SK-N-SH treated with all-trans-retinoic acid at 6 μM for 48 hours (cell line): ENCODE measurements around the gene CRLF1.

Experiments
- BACH2 ChIP-seq: fragments of 250-450 bp; sonication (Bioruptor Pico); IDR thresholded peaks from 2 replicates; pipeline ENCODE4 v1.9.0; 2021; ENCODE audit warnings: mild to moderate bottlenecking, borderline replicate concordance
- ESRRG ChIP-seq: fragments of 250-450 bp; sonication (Bioruptor Pico); IDR thresholded peaks from 2 replicates; pipeline ENCODE4 v1.6.1; 2021; ENCODE audit warnings: mild to moderate bottlenecking
- GLIS3 ChIP-seq: fragments of 250-450 bp; sonication (Bioruptor Pico); IDR thresholded peaks from 2 replicates; pipeline ENCODE4 v1.5.0; 2020; ENCODE audit warnings: mild to moderate bottlenecking, moderate library complexity
- OSR1 ChIP-seq: fragments of 250-450 bp; sonication (Bioruptor Pico); IDR thresholded peaks from 2 replicates; pipeline ENCODE4 v1.8.0; 2022; ENCODE audit warnings: moderate library complexity, mild to moderate bottlenecking, inconsistent platforms
- PATZ1 ChIP-seq: fragments of 250-450 bp; sonication (Bioruptor Pico); IDR thresholded peaks from 2 replicates; pipeline ENCODE4 v1.8.0; 2020; ENCODE audit warnings: mild to moderate bottlenecking, moderate library complexity, borderline replicate concordance
- SNAI2 ChIP-seq: fragments of 250-450 bp; sonication (Bioruptor Pico); IDR thresholded peaks from 2 replicates; pipeline ENCODE4 v1.5.0; 2020; ENCODE audit warnings: mild to moderate bottlenecking, moderate library complexity
- TOX ChIP-seq: fragments of 250-450 bp; sonication (Bioruptor Pico); IDR thresholded peaks from 2 replicates; pipeline ENCODE4 v1.8.0; 2021; ENCODE audit warnings: mild to moderate bottlenecking, moderate library complexity, borderline replicate concordance
- ZC3H10 ChIP-seq: fragments of 250-450 bp; sonication (Bioruptor Pico); IDR thresholded peaks from 2 replicates; pipeline ENCODE4 v1.5.1; 2021; ENCODE audit warnings: mild to moderate bottlenecking, moderate library complexity
- ZFP30 ChIP-seq: fragments of 450-650 bp; formaldehyde crosslinking; IDR thresholded peaks from 2 replicates; pipeline ENCODE4 v1.5.0; 2022; ENCODE audit warnings: mild to moderate bottlenecking, moderate library complexity

GRCh38 chr19:18587561-18587960 is 19.0 kb downstream of the CRLF1 start:
- TF ChIP-seq BACH2 (no peak), PATZ1 (CRISPR knock-in tag) (no peak), GLIS3 (CRISPR knock-in tag) (no peak), ESRRG (CRISPR knock-in tag) (no peak), ZC3H10 (CRISPR knock-in tag) (no peak), OSR1 (no peak), TOX (no peak), ZFP30 (CRISPR knock-in tag) (no peak), SNAI2 (CRISPR knock-in tag) (no peak)
